Bronchus fibroblast of lung (primary cell): ENCODE results near the gene THAP2. TPM values are rescaled to one million over a fixed set of nuclear protein-coding genes. Genes with fewer than 3 reads are reported as not detected.

Experiments used
- total RNA-seq: library from RNA; depleted of rRNA; stranded (reverse); fragments of >200 nt; gene quantifications from 2 replicates; pipeline ENCODE4 v1.2.3, GENCODE V29; 2015

Gene THAP2
- total RNA-seq = 4.0 and 5.6 TPM in 2 replicates

GRCh38 chr12:71663561-71664410, at the start of gene THAP2, which contains the start of gene ZFC3H1:
Gene THAP2, plus strand, starts transcription at chr12:71664301. Its CDS starts 209 bp downstream, at chr12:71664510.
Gene ZFC3H1, minus strand, starts transcription at chr12:71663848. Its CDS starts 238 bp downstream, at chr12:71663610.

GRCh38 chr12:71685914-71686657, 22.0 kb downstream of the THAP2 start, which contains the start of gene TMEM19:
Gene TMEM19, plus strand, starts transcription at chr12:71686082. Its CDS starts 599 bp downstream, at chr12:71686681.

Other genes starting within 250 kb of the THAP2 start
- under 0.01 TPM in 1 of 2 replicates, not detected in the other for gene LGR5, start 224.5 kb upstream of the THAP2 start, total RNA-seq
- 6.2 and 7.6 TPM in 2 replicates for gene ZFC3H1, start 453 bp upstream of the THAP2 start, total RNA-seq
- gene TMEM19, start 21.8 kb downstream of the THAP2 start, total RNA-seq = 13.7 and 17.0 TPM in 2 replicates
- gene RAB21, start 90.6 kb downstream of the THAP2 start, total RNA-seq = 8.1 and 11.4 TPM in 2 replicates
- gene TBC1D15, start 175.5 kb downstream of the THAP2 start, total RNA-seq = 9.1 and 10.3 TPM in 2 replicates